Adrenal gland (tissue), 12 donors: ENCODE measurements around the gene JPH2. TPM values are rescaled to one million over a fixed set of nuclear protein-coding genes. Genes with fewer than 3 reads are reported as not detected.

Source experiments
- DNase-seq, 7 donors: peaks; one replicate each; pipeline ENCODE4 v3.0.0-alpha.2; 2019 to 2020
- H3K27ac ChIP-seq, 5 donors: fragments of 200-600 bp; sonication (generic) in 4 of 5; 1 replicate in 3 of 5; 2 replicates in 2 of 5; pipeline versions ENCODE4 v1.5.1 to v1.8.0; 2016 to 2020; ENCODE audit warnings: mild to moderate bottlenecking in 1 of 5
- H3K27me3 ChIP-seq: fragments of 200-600 bp; 2 replicates; pipeline ENCODE4 v1.8.0; 2021
- H3K36me3 ChIP-seq, 2 donors: fragments of 200-600 bp; replicated peaks in 1 of 2; 1 replicate in 1 of 2; 2 replicates in 1 of 2; pipeline versions ENCODE4 v1.5.1 to v1.8.0; 2018 to 2022
- H3K4me1 ChIP-seq, 2 donors: fragments of 200-600 bp; replicated peaks in 1 of 2; 1 replicate in 1 of 2; 2 replicates in 1 of 2; pipeline versions ENCODE4 v1.5.1 to v1.8.0; 2018 to 2021
- H3K4me3 ChIP-seq, 4 donors: fragments of 200-600 bp; sonication (generic) in 3 of 4; one replicate each; pipeline ENCODE4 v1.5.1; 2016 to 2018
- H3K9me3 ChIP-seq, 3 donors: fragments of 200-600 bp; sonication (generic) in 1 of 3; replicated peaks in 1 of 3; 1 replicate in 2 of 3; 2 replicates in 1 of 3; pipeline versions ENCODE4 v1.5.1 to v1.8.0; 2016 to 2021
- CTCF ChIP-seq, 6 experiments: fragments of 450-650 bp in 4 of 6; fragments of 200-600 bp in 2 of 6; sonication (generic) in 1 of 6; IDR thresholded peaks; 1 replicate in 5 of 6; 2 replicates in 1 of 6; pipeline versions ENCODE4 v1.5.1 to v1.8.0; 2016 to 2021; ENCODE audit warnings: antibody characterized with exemption in 6 of 6, mild to moderate bottlenecking in 2 of 6, moderate library complexity in 1 of 6
- POLR2A ChIP-seq, 2 donors: fragments of 450-650 bp; IDR thresholded peaks; one replicate each; pipeline ENCODE4 v1.6.1; 2017; ENCODE audit warnings: antibody characterized with exemption in 2 of 2, mild to moderate bottlenecking in 2 of 2, moderate library complexity in 1 of 2
- WGBS, 4 donors: extraction: QIAGEN DNeasy Blood & Tissue Kit in 2 of 4; methylation state at CpG; one replicate each; pipeline versions ENCODE4 v1.1.5 to v1.1.7; 2013 to 2017; 5-methylcytosine and 5-hydroxymethylcytosine counted together
- intact Hi-C, 2 donors: fragments of 100-400 bp; cut with DNase I; formaldehyde crosslinking; loops; one replicate each; pipeline versions ENCODE4 v1.14.1 to v1.15.0; 2022 to 2023
- polyA plus RNA-seq, 3 donors: library from polyadenylated mRNA; stranded (reverse); fragments of 200-250 nt in 2 of 3; fragments of 350-450 nt in 1 of 3; fragmentation: Illumina TruSeq in 1 of 3; extraction: RNeasy Lipid Tissue Mini Kit (QIAGEN cat#74804) in 1 of 3; gene quantifications; one replicate each; pipeline ENCODE4 v1.2.3, GENCODE V29; 2013 to 2014
- total RNA-seq, 9 donors: library from RNA; depleted of rRNA in 4 of 9; stranded (reverse); fragments of >200 nt in 4 of 9; fragments of 120-200 nt in 1 of 9; fragmentation: NEBNext Ultra II Directional in 1 of 9; extraction: Animal tissue kit (Norgen Biotek cat#: 25700) in 1 of 9; gene quantifications; one replicate each; pipeline versions ENCODE4 v1.1.0 to v1.2.4, GENCODE V29; 2013 to 2023
- donor health status: healthy with polysubstance abuse.
- donor health status: Bipolar disorder and iron deficiency.
- donor health status: DM: yes; HTN: yes; CAD: no.
- donor health status: DM: no; HTN: no; CAD: no.
- donor health status: DM: no; HTN: no; CAD: no.
- donor health status: DM: yes; HTN: yes; CAD: no.

JPH2 gene
- total and polyA plus RNA-seq, 12 donors = 0.59 to 13.0 (median 3.4) TPM

DNA sequence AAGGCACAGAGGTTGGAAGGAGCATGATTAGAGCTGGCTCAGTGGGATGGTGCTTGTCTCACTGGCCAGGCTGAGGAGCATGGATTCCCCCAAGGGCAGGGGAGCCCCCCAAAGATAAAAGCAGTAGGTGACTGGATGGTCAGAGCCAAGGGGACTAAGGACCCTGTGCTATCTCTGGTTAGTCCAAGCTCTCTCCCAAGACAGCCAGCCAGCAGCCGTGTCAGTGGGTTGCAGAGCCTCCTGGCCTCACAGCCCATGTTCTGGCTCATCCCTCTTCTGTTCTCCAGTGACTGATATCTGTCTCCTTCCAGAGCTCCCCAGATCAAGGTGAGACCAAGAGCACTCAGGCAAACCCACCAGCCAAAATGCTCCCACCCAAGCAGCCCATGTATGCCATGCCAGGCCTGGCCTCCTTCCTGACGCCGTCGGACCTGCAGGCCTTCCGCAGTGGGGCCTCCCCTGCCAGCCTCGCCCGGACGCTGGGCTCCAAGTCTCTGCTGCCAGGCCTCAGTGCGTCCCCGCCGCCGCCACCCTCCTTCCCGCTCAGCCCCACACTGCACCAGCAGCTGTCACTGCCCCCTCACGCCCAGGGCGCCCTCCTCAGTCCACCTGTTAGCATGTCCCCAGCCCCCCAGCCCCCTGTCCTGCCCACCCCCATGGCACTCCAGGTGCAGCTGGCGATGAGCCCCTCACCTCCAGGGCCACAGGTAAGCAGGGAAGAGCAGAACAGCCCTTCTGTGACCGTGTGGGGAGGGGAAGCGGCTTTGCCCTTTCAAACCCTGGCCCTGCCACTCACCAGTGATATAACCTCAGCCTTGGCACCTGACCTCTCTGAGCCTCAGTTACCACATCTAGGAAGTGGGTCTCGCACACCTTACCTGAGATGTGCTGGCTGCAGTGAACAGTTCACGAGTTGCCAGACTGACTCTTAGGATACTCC is 121.3 kb downstream of the JPH2 start:
- DNase-seq = peak in 1 of 7 donors; percentile 35
- no peaks in the 10 kb centered on the region for H3K36me3 ChIP-seq
- H3K4me3 ChIP-seq = no peak overlapping the region
- no peak overlapping the region for H3K27ac ChIP-seq
- H3K9me3 ChIP-seq = no peaks in the 10 kb centered on the region
- H3K4me1 ChIP-seq = no peaks in the 10 kb centered on the region
- TF ChIP-seq POLR2A (IDR thresholded peaks at IDR 0.05) = no peak
- TF ChIP-seq CTCF (IDR thresholded peaks at IDR 0.05) = no peak
- 92 to 96% (median 93%) methylated on average over 14 to 20 of the region's 20 CpGs for WGBS, 4 donors
- H3K27me3 ChIP-seq = no peaks in the 10 kb centered on the region
- intact Hi-C loops = no loop called here

DNA sequence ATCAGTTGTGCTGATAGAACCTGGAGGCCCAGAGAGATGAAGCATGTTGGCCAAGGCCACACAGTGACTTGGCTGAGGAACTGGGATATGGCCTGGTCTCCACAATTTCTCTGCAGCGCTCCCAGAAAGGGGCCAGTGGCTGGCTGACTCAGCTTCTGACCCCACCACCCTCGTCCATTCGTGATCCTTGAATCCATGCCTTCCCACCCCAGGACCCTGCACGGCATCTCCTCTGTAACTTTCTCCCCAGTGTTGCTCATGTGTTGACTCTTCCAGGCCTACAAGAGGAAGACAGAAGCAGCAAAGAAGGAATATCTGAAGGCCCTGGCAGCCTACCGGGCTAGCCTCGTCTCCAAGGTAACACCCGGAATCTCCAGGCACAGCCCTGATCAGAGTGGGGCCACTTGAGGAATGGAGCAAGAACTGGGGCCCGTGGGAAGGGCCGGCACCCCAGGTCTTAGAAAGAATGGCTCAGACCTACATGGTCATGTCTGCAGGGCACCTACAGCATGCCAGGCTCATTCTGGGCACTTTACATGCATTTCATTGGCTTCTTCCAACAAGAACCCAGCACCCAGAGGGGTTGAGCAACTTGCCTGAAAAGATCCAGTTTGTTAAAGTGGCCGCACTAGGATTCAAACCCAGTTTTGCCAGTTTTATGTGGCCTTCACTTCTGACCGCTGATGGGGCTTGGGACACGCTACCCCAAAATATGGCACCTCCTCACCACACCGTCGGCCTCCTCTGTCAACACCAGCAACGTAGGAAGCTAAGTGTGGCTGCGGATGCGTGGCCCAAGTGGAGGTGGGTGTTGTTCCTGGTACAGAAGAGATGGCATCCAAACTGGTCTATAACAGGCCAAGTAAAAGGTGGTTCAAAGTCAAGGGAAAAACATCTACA is 122.2 kb downstream of the JPH2 start:
- DNase-seq = peak in 1 of 7 donors; percentile 29
- H3K36me3 ChIP-seq = no peaks in the 10 kb centered on the region
- intact Hi-C loops = no loop called here
- H3K27ac ChIP-seq = no peak overlapping the region
- H3K4me3 ChIP-seq = no peak overlapping the region
- WGBS, 4 donors = 92 to 94% (median 93%) methylated on average over 15 to 17 of the region's 17 CpGs
- no peaks in the 10 kb centered on the region for H3K9me3 ChIP-seq
- H3K4me1 ChIP-seq = no peaks in the 10 kb centered on the region
- no peaks in the 10 kb centered on the region for H3K27me3 ChIP-seq
- TF ChIP-seq POLR2A (IDR thresholded peaks at IDR 0.05) (no peak), CTCF (IDR thresholded peaks at IDR 0.05) (no peak)

Other genes starting within 250 kb of the JPH2 start
- gene OSER1, start 23.6 kb upstream of the JPH2 start, total RNA-seq = 10 to 100 TPM; 24.6 to 46.7 (median 28.6) TPM
- 10 to 100 TPM; 19.5 to 36.4 (median 21.9) TPM for gene OSER1, start 23.6 kb upstream of the JPH2 start, polyA plus RNA-seq
- gene GDAP1L1, start 60.1 kb upstream of the JPH2 start, total RNA-seq = 1 to 10 TPM in 5 of 9 donors, under 1 TPM in 4; 0.51 to 8.0 (median 1.0) TPM
- 1 to 10 TPM; 1.5 to 2.4 (median 2.4) TPM for gene GDAP1L1, start 60.1 kb upstream of the JPH2 start, polyA plus RNA-seq
- 10 to 100 TPM; 14.5 to 33.4 (median 19.0) TPM for gene FITM2, start 124.0 kb upstream of the JPH2 start, total RNA-seq
- 10 to 100 TPM in 1 of 3 donors, 1 to 10 TPM in 2; 2.7 to 28.8 (median 4.3) TPM for gene FITM2, start 124.0 kb upstream of the JPH2 start, polyA plus RNA-seq
- gene R3HDML, start 149.9 kb upstream of the JPH2 start, total RNA-seq = not detected
- gene R3HDML, start 149.9 kb upstream of the JPH2 start, polyA plus RNA-seq = not detected
- gene HNF4A, start 168.5 kb upstream of the JPH2 start, total RNA-seq = under 1 TPM in 7 of 9 donors, not detected in 2; 0.06 to 0.78 (median 0.14) TPM
- under 1 TPM; 0.07 to 0.77 (median 0.08) TPM for gene HNF4A, start 168.5 kb upstream of the JPH2 start, polyA plus RNA-seq